Neutrophil (primary cell): Measurements from ENCODE around the gene NGF.

Experiments
- H3K27ac ChIP-seq: fragments of 200-600 bp; sonication (generic); 2 replicates; pipeline ENCODE4 v1.5.1; 2016; ENCODE audit warnings: mild to moderate bottlenecking, moderate library complexity
- H3K27me3 ChIP-seq: fragments of 200-600 bp; sonication (generic); 2 replicates; pipeline ENCODE4 v1.6.0; 2016; ENCODE audit warnings: mild to moderate bottlenecking
- H3K36me3 ChIP-seq: fragments of 200-600 bp; sonication (generic); 2 replicates; pipeline ENCODE4 v1.5.1; 2017
- H3K4me1 ChIP-seq, 2 experiments: fragments of 200-600 bp in 1 of 2; sonication (generic) in 1 of 2; 1 replicate in 1 of 2; 2 replicates in 1 of 2; pipeline versions ENCODE4 v1.5.1 to v1.6.1; 2013 to 2016; ENCODE audit warnings: low read depth in 1 of 2, low read length in 1 of 2, mild to moderate bottlenecking in 1 of 2, moderate library complexity in 1 of 2; ENCODE audit not compliant: control insufficient read depth in 1 of 2, insufficient read depth in 1 of 2
- H3K4me3 ChIP-seq, 2 experiments: fragments of 200-600 bp in 1 of 2; sonication (generic) in 1 of 2; 1 replicate in 1 of 2; 2 replicates in 1 of 2; pipeline ENCODE4 v1.5.1; 2013 to 2016; ENCODE audit warnings: low read depth in 1 of 2, low read length in 1 of 2, mild to moderate bottlenecking in 1 of 2, moderate library complexity in 1 of 2
- H3K9me3 ChIP-seq: fragments of 200-600 bp; sonication (generic); 2 replicates; pipeline ENCODE4 v1.5.1; 2016
- CTCF ChIP-seq: fragments of 200-600 bp; sonication (generic); IDR thresholded peaks from 2 replicates; pipeline ENCODE4 v1.5.1; 2016; ENCODE audit warnings: antibody characterized with exemption

NGF gene

DNA sequence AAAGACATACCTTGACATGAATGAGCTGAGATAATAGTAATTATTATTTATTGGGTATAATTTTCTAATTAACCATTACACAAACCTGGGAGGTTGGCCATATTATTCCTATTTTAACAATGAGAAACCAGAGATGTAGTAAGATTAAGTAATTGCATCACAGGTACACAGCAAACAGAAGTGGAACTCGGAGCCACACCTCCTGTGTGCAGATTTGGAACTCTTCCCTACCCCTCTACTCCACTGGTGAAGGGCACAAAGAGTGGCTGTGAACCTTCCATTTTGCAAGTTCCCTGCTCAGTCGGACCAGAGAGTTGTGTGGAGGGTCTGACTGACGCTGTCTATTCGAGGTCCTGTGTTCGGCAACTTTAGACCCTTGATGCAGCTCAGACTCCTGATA, 45.0 kb downstream of the NGF start:
- H3K27me3 ChIP-seq = no peaks in the 10 kb centered on the region
- H3K36me3 ChIP-seq = no peaks in the 10 kb centered on the region
- no peak overlapping the region for H3K27ac ChIP-seq
- H3K9me3 ChIP-seq = no peaks in the 10 kb centered on the region
- no peak overlapping the region for H3K4me3 ChIP-seq
- H3K4me1 ChIP-seq = no peaks in the 10 kb centered on the region
- no peak for TF ChIP-seq CTCF

DNA sequence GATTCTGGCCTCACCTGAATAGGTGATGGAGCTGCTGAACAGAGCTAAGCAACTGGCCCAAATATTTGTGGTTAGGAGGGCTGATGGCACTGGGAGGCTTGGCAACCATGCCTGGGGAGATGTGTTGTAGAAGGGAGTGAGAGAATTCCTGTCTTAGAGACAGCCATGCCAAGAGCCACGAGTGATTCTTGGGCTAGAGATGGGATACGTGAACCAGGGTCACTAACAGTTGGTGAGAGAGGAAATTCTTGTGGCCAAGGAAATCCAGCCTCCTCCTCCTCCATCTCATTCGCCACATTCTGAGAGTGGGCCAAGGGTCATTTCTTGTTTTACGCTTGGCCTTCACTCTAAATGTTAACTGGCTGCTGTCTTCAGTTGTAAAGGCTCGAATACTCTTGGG, 46.3 kb downstream of the NGF start:
- no peak for TF ChIP-seq CTCF
- H3K9me3 ChIP-seq = no peaks in the 10 kb centered on the region

DNA sequence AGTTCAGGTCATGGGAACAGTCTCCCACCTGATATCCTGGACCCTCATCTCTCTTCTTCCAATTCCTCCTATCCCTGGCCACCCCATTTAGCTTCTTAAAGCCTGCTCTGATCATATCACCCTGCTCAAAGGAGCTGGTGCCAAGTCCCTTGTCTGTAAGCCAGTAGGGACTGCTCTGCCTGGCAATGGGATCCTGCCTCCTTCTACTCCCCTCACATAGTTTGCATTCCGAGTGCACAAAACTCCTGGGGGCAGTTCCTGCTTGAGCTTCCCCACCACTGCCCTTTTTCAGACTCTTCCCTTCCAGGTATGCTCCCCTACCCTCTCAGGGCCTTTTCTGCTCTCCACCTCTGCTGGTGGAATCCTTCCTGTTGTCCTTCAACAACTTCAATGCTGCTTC, 48.1 kb downstream of the NGF start:
- Histone ChIP-seq H3K4me3 (no peak overlapping the region), H3K36me3 (no peaks in the 10 kb centered on the region), H3K27ac (no peak overlapping the region), H3K4me1 (no peaks in the 10 kb centered on the region), H3K27me3 (no peaks in the 10 kb centered on the region), H3K9me3 (no peaks in the 10 kb centered on the region)
- no peak for TF ChIP-seq CTCF

More for the DNA sequence above, 46.3 kb downstream of the NGF start:
- Histone ChIP-seq H3K27ac (no peak overlapping the region), H3K27me3 (no peaks in the 10 kb centered on the region), H3K36me3 (no peaks in the 10 kb centered on the region), H3K4me1 (no peaks in the 10 kb centered on the region), H3K4me3 (no peak overlapping the region)

- H3K27ac ChIP-seq = no peak overlapping the region
- no peaks in the 10 kb centered on the region for H3K9me3 ChIP-seq
- H3K36me3 ChIP-seq = no peaks in the 10 kb centered on the region
- H3K4me3 ChIP-seq = no peak overlapping the region
- H3K27me3 ChIP-seq = no peaks in the 10 kb centered on the region
- no peak for TF ChIP-seq CTCF
- no peaks in the 10 kb centered on the region for H3K4me1 ChIP-seq
Measured at GRCh38 chr1:115288591-115289198, 49.4 kb downstream of the NGF start.

DNA sequence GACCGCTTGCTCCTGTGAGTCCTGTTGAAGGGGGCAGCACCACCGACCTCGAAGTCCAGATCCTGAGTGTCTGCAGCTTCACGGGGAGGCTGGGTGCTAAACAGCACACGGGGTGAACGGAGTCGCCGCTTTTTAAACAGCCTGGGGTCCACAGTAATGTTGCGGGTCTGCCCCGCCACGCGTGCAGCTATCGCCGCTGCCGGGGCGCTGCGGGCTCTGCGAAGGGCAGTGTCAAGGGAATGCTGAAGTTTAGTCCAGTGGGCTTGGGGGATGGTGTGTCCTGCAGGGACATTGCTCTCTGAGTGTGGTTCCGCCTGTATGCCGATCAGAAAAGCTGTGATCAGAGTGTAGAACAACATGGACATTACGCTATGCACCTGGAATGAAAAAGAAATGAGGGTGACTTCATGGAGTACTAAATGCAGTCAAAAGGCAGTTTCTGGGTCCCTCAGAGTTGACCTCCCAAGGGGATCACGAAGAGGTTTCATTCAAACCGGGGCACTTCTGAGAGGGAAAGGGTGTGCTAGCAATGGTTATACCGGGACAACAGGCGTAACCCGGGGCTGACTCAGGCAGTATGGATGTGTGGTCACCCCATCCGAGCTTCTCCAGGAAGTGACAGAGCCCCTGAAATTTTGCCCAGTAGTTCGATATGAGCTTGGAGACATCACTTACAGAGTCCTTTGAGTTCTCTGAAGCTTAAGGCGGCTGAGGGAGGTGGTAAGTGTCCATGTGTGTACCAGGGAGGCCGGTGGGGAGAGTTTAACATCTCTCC, 51.4 kb downstream of the NGF start:
- TF ChIP-seq CTCF = no peak
- no peaks in the 10 kb centered on the region for H3K4me1 ChIP-seq

More for the DNA sequence above, 51.4 kb downstream of the NGF start:
- Histone ChIP-seq H3K9me3 (no peaks in the 10 kb centered on the region), H3K27me3 (no peaks in the 10 kb centered on the region), H3K36me3 (no peaks in the 10 kb centered on the region), H3K4me3 (no peak overlapping the region), H3K27ac (no peak overlapping the region)
